ENCODE data around the gene GARS1. TPM values are rescaled to one million over a fixed set of nuclear protein-coding genes. Genes with fewer than 3 reads are reported as not detected.
"Not testable (repeated sequence)": the region's sequence is repeated elsewhere in the genome, so short reads cannot be mapped to it uniquely, and the experiment has no call there.

Gene GARS1
- total RNA-seq, 2 experiments from 2014 or later: 185 to 189 TPM

GRCh38 chr7:30630986-30631385 is 36.3 kb downstream of the GARS1 start:
- H3K4me3 Mint-ChIP-seq: no peak overlapping the region
- H3K36me3 Mint-ChIP-seq (ENCODE audit: low read depth): peaks cover 75% of the 10 kb centered on the region
- CTCF ChIA-PET: interaction anchor here (0.8 kb wide), 1 partner anchor 79 kb away, joined by 3 read pairs; no protein-coding TSS in a partner anchor
- H3K27me3 Mint-ChIP-seq (ENCODE audit: low read depth): no peaks in the 10 kb centered on the region
- H3K9me3 Mint-ChIP-seq (ENCODE audit: insufficient read depth): no peaks in the 10 kb centered on the region
- H3K4me1 Mint-ChIP-seq (ENCODE audit: low read depth): peaks cover 7% of the 10 kb centered on the region
- DNase-seq (no peak), ATAC-seq (no peak)
- H3K27ac Mint-ChIP-seq: no peak overlapping the region
- POLR2A ChIA-PET: no interaction called here

- DNase-seq (no peak), ATAC-seq (no peak)
- Mint-ChIP-seq H3K27me3 (ENCODE audit: low read depth) (no peaks in the 10 kb centered on the region), H3K36me3 (ENCODE audit: low read depth) (peaks cover 64% of the 10 kb centered on the region), H3K9me3 (ENCODE audit: insufficient read depth) (no peaks in the 10 kb centered on the region), H3K27ac (no peak overlapping the region), H3K4me1 (ENCODE audit: low read depth) (no peaks in the 10 kb centered on the region), H3K4me3 (no peak overlapping the region)
- ChIA-PET POLR2A (no interaction called here), CTCF (no interaction called here)
Measured at GRCh38 chr7:30633223-30633622, 38.5 kb downstream of the GARS1 start.

GRCh38 chr7:30634193-30634626 is 39.5 kb downstream of the GARS1 start:
- Mint-ChIP-seq H3K9me3 (ENCODE audit: insufficient read depth) (no peaks in the 10 kb centered on the region), H3K4me1 (ENCODE audit: low read depth) (no peaks in the 10 kb centered on the region), H3K36me3 (ENCODE audit: low read depth) (peaks cover 55% of the 10 kb centered on the region), H3K27ac (no peak overlapping the region), H3K27me3 (ENCODE audit: low read depth) (no peaks in the 10 kb centered on the region), H3K4me3 (no peak overlapping the region)
- POLR2A ChIA-PET: no interaction called here
- CTCF ChIA-PET: no interaction called here
- ATAC-seq: no peak
- DNase-seq: no peak

- ChIA-PET CTCF (no interaction called here), POLR2A (interaction anchor here (1.0 kb wide), 1 partner anchor 8 kb away, joined by 4 read pairs; no protein-coding TSS in a partner anchor)
- no peaks in the 10 kb centered on the region for H3K27me3 Mint-ChIP-seq (ENCODE audit: low read depth)
- no peaks in the 10 kb centered on the region for H3K9me3 Mint-ChIP-seq (ENCODE audit: insufficient read depth)
- H3K27ac Mint-ChIP-seq: no peak overlapping the region
- DNase-seq (no peak), ATAC-seq (no peak)
- no peaks in the 10 kb centered on the region for H3K4me1 Mint-ChIP-seq (ENCODE audit: low read depth)
- peaks cover 51% of the 10 kb centered on the region for H3K36me3 Mint-ChIP-seq (ENCODE audit: low read depth)
- no peak overlapping the region for H3K4me3 Mint-ChIP-seq
Measured at GRCh38 chr7:30634634-30635201, 40.0 kb downstream of the GARS1 start.

GRCh38 chr7:30635798-30636197 is 41.1 kb downstream of the GARS1 start:
- no peaks in the 10 kb centered on the region for H3K9me3 Mint-ChIP-seq (ENCODE audit: insufficient read depth)
- CTCF ChIA-PET: no interaction called here
- POLR2A ChIA-PET: no interaction called here
- H3K36me3 Mint-ChIP-seq (ENCODE audit: low read depth): peaks cover 49% of the 10 kb centered on the region
- no peaks in the 10 kb centered on the region for H3K27me3 Mint-ChIP-seq (ENCODE audit: low read depth)
- no peak overlapping the region for H3K4me3 Mint-ChIP-seq
- DNase-seq (no peak), ATAC-seq (no peak)
- no peak overlapping the region for H3K27ac Mint-ChIP-seq
- no peaks in the 10 kb centered on the region for H3K4me1 Mint-ChIP-seq (ENCODE audit: low read depth)

GRCh38 chr7:30642322-30642721 is 47.6 kb downstream of the GARS1 start:
- peaks cover 24% of the 10 kb centered on the region for H3K36me3 Mint-ChIP-seq (ENCODE audit: low read depth)
- H3K4me3 Mint-ChIP-seq; H3K9me3 Mint-ChIP-seq (ENCODE audit: insufficient read depth); ATAC-seq; CTCF ChIA-PET; DNase-seq; H3K4me1 Mint-ChIP-seq (ENCODE audit: low read depth); H3K27ac Mint-ChIP-seq; H3K27me3 Mint-ChIP-seq (ENCODE audit: low read depth): not testable (repeated sequence)
- POLR2A ChIA-PET: interaction anchor here (0.7 kb wide), 1 partner anchor 78 kb away, joined by 3 read pairs; no protein-coding TSS in a partner anchor

GRCh38 chr7:30642789-30643188 is 48.1 kb downstream of the GARS1 start:
- H3K9me3 Mint-ChIP-seq (ENCODE audit: insufficient read depth): no peaks in the 10 kb centered on the region

GRCh38 chr7:30644286-30644955 is 49.7 kb downstream of the GARS1 start:
- DNase-seq: no peak
- Mint-ChIP-seq H3K4me3 (no peak overlapping the region), H3K27ac (peak overlapping the region; percentile 46), H3K4me1 (ENCODE audit: low read depth) (no peaks in the 10 kb centered on the region), H3K9me3 (ENCODE audit: insufficient read depth) (no peaks in the 10 kb centered on the region), H3K36me3 (ENCODE audit: low read depth) (peaks cover 23% of the 10 kb centered on the region), H3K27me3 (ENCODE audit: low read depth) (no peaks in the 10 kb centered on the region)
- POLR2A ChIA-PET: no interaction called here
- no peak for ATAC-seq
- CTCF ChIA-PET: interaction anchor here (1.2 kb wide), 1 partner anchor 95 kb away, joined by 3 read pairs; no protein-coding TSS in a partner anchor

More at GRCh38 chr7:30642789-30643188, 48.1 kb downstream of the GARS1 start:
- no peaks in the 10 kb centered on the region for H3K27me3 Mint-ChIP-seq (ENCODE audit: low read depth)
- H3K4me3 Mint-ChIP-seq: no peak overlapping the region
- no peak for DNase-seq
- ChIA-PET POLR2A (interaction anchor here (0.7 kb wide), 1 partner anchor 78 kb away, joined by 3 read pairs; no protein-coding TSS in a partner anchor), CTCF (no interaction called here)
- ATAC-seq: no peak
- H3K27ac Mint-ChIP-seq: no peak overlapping the region
- H3K36me3 Mint-ChIP-seq (ENCODE audit: low read depth): peaks cover 24% of the 10 kb centered on the region
- no peaks in the 10 kb centered on the region for H3K4me1 Mint-ChIP-seq (ENCODE audit: low read depth)

- POLR2A ChIA-PET: no interaction called here
- CTCF ChIA-PET: no interaction called here
- no peaks in the 10 kb centered on the region for H3K4me1 Mint-ChIP-seq (ENCODE audit: low read depth)
- H3K4me3 Mint-ChIP-seq: no peak overlapping the region
- H3K9me3 Mint-ChIP-seq (ENCODE audit: insufficient read depth): no peaks in the 10 kb centered on the region
- H3K36me3 Mint-ChIP-seq (ENCODE audit: low read depth): peaks cover 23% of the 10 kb centered on the region
- no peak overlapping the region for H3K27ac Mint-ChIP-seq
- DNase-seq: no peak
- no peak for ATAC-seq
- H3K27me3 Mint-ChIP-seq (ENCODE audit: low read depth): no peaks in the 10 kb centered on the region
Measured at GRCh38 chr7:30645661-30646060, 51.0 kb downstream of the GARS1 start.

- H3K4me3 Mint-ChIP-seq: no peak overlapping the region
- H3K9me3 Mint-ChIP-seq (ENCODE audit: insufficient read depth): no peaks in the 10 kb centered on the region
- POLR2A ChIA-PET: no interaction called here
- ATAC-seq: no peak
- H3K36me3 Mint-ChIP-seq (ENCODE audit: low read depth): peaks cover 23% of the 10 kb centered on the region
- H3K27ac Mint-ChIP-seq: no peak overlapping the region
- DNase-seq: no peak
- CTCF ChIA-PET: no interaction called here
- H3K27me3 Mint-ChIP-seq (ENCODE audit: low read depth): no peaks in the 10 kb centered on the region
- no peaks in the 10 kb centered on the region for H3K4me1 Mint-ChIP-seq (ENCODE audit: low read depth)
Measured at GRCh38 chr7:30646154-30646553, 51.5 kb downstream of the GARS1 start.

GRCh38 chr7:30647589-30648364 is 53.1 kb downstream of the GARS1 start:
- no peak for ATAC-seq
- Mint-ChIP-seq H3K4me3 (no peak overlapping the region), H3K4me1 (ENCODE audit: low read depth) (no peaks in the 10 kb centered on the region), H3K27ac (no peak overlapping the region), H3K9me3 (ENCODE audit: insufficient read depth) (no peaks in the 10 kb centered on the region), H3K27me3 (ENCODE audit: low read depth) (no peaks in the 10 kb centered on the region), H3K36me3 (ENCODE audit: low read depth) (peaks cover 19% of the 10 kb centered on the region)
- DNase-seq: no peak
- CTCF ChIA-PET: no interaction called here
- POLR2A ChIA-PET: no interaction called here

Measured in activated CD8-positive, alpha-beta T cell treated with anti-CD3 and anti-CD28 coated beads, Interleukin-2, amount 10 ng/mL, durations not matched to agents 7 days and 5 days (primary cell).